Psoas muscle (tissue), 8 donors: ENCODE measurements around the gene TM7SF2. TPM values are rescaled to one million over a fixed set of nuclear protein-coding genes. Genes with fewer than 3 reads are reported as not detected.

Experiments
- ATAC-seq, 4 donors: fragments of 200-7000 bp; cut with Tn5 transposase; one replicate each; pipeline ENCODE4 v1.9.1; 2020; ENCODE audit warnings: moderate library complexity in 3 of 4, mild to moderate bottlenecking in 2 of 4
- DNase-seq, 2 donors: peaks; one replicate each; pipeline ENCODE4 v3.0.0-alpha.2; 2020
- H3K27ac ChIP-seq: fragments of 200-600 bp; one replicate; pipeline ENCODE4 v1.8.0; 2022
- H3K27me3 ChIP-seq, 3 donors: fragments of 200-600 bp in 1 of 3; one replicate each; pipeline versions ENCODE4 v1.6.1 to v1.8.0; 2013 to 2022; ENCODE audit warnings: low read length in 2 of 3, mild to moderate bottlenecking in 2 of 3, moderate library complexity in 1 of 3; ENCODE audit not compliant: insufficient read depth in 3 of 3
- H3K36me3 ChIP-seq, 2 donors: fragments of 200-600 bp in 1 of 2; one replicate each; pipeline versions ENCODE4 v1.6.1 to v1.8.0; 2013 to 2022; ENCODE audit warnings: low read depth in 1 of 2, mild to moderate bottlenecking in 1 of 2, moderate library complexity in 1 of 2; ENCODE audit not compliant: insufficient read depth in 1 of 2
- H3K4me1 ChIP-seq: fragments of 200-600 bp; one replicate; pipeline ENCODE4 v1.8.0; 2022
- H3K4me3 ChIP-seq: fragments of 200-600 bp; one replicate; pipeline ENCODE4 v1.8.0; 2022; ENCODE audit warnings: mild to moderate bottlenecking
- H3K9me3 ChIP-seq: fragments of 200-600 bp; one replicate; pipeline ENCODE4 v1.8.0; 2022
- WGBS, 3 donors: extraction: QIAGEN DNeasy Blood & Tissue Kit; methylation state at CpG; one replicate each; pipeline versions ENCODE4 v1.1.6 to v1.1.7; 2013; 5-methylcytosine and 5-hydroxymethylcytosine counted together
- intact Hi-C, 2 donors: fragments of 100-400 bp; cut with DNase I; formaldehyde crosslinking; loops; one replicate each; pipeline versions ENCODE4 v1.11.0 to v1.14.2; 2022
- polyA plus RNA-seq, 3 donors: library from polyadenylated mRNA; stranded (reverse); fragments of 200-250 nt; gene quantifications; one replicate each; pipeline ENCODE4 v1.2.3, GENCODE V29; 2013
- total RNA-seq, 4 donors: library from RNA; stranded (reverse); fragmentation: NEBNext Ultra II Directional in 2 of 4; extraction: Animal tissue kit (Norgen Biotek cat#: 25700) in 2 of 4; gene quantifications; one replicate each; pipeline versions ENCODE4 v1.2.1 to v1.2.4, GENCODE V29; 2021 to 2023
- TF ChIP-seq, protein P1 (sequence below): fragments of 200-600 bp; IDR thresholded peaks from one replicate; pipeline ENCODE4 v1.8.0; 2022; ENCODE audit warnings: antibody characterized with exemption
- donor health status: healthy with polysubstance abuse.
- donor health status: DM: no; HTN: no; CAD: no; lungs with moderate emphysema.
- donor health status: Bipolar disorder and iron deficiency.
- donor health status: healthy.
- donor health status: DM: yes; HTN: yes; CAD: no.
- donor health status: DM: no; HTN: no; CAD: no.
- donor health status: DM: no; HTN: no; CAD: no.
- donor health status: DM: yes; HTN: yes; CAD: no.

Gene TM7SF2
- total and polyA plus RNA-seq, 7 donors = 3.2 to 13.5 (median 6.5) TPM

DNA sequence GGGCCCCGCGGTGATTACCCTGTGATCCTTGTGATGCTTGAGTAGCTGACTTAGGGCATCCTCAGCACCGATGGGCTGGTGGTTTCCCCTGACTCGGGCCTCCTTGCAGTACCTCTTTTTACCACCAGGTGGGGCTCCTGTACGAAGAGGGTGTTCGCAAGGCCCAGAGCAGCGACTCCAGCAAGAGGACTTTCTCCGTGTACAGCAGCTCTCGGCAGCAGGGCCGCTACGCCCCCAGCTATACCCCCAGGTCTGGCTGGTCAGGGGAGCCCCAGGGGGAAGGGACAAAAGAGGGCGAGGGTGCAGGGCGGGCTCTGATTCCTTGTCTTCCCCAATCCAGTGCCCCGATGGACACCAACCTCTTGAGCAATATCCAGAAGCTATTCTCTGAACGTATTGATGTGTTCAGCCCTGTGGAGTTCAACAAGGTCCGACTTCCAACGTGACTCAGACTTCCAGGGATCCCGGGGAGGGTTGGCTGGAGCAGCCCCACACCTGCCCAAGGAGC lies 1.3 kb upstream of the TM7SF2 start:
- DNase-seq = peak; percentile 85 to 91
- H3K36me3 ChIP-seq = peaks cover 0 to 35% of the 10 kb centered on the region in 2 donors

DNA sequence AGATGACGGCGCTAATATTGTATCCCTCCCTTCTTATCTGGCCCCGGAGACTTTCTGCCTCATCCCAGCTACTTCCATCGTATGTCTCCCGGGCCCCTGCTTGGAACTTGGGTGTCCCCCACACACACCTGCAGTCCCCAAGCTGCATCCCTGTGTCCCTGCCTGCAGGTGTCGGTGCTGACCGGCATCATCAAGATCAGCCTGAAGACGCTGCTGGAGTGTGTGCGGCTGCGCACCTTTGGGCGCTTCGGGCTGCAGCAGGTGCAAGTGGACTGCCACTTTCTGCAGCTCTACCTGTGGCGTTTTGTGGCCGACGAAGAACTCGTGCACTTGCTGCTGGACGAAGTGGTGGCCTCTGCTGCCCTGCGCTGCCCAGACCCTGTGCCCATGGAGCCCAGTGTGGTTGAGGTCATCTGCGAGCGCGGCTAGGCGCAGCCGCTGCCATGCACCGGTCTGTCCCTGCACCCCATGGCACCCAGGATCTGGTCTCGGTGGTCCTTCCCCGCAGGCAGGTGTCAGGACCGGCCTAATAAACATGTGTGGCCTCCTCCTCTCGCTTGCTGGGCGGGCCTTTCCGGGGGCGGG lies 421 bp upstream of the TM7SF2 start:
- intact Hi-C loops = loop anchor here (2.0 to 10.0 kb wide), 3 partner anchors 70 to 266 kb away; partner anchors contain the start of genes ARL2 (in 1 of the 2), CAPN1 (in 1 of the 2) and CDC42BPG (in 1 of the 2)
- ATAC-seq = peak in 1 of 4 donors; percentile 0
- peak overlapping the region; percentile 73 for H3K4me3 ChIP-seq

More for the DNA sequence above, 1.3 kb upstream of the TM7SF2 start:
- Histone ChIP-seq H3K4me1 (peaks cover 17% of the 10 kb centered on the region), H3K4me3 (no peak overlapping the region), H3K27ac (peak overlapping the region; percentile 46), H3K27me3 (no peaks in the 10 kb centered on the region), H3K9me3 (no peaks in the 10 kb centered on the region)
- intact Hi-C loops = loop anchor here (2.0 to 10.0 kb wide), 3 partner anchors 70 to 266 kb away; partner anchors contain the start of genes ARL2 (in 1 of the 2), CAPN1 (in 1 of the 2) and CDC42BPG (in 1 of the 2)
- WGBS, 3 donors = 14 to 16% (median 15%) methylated on average over 17 to 18 of the region's 18 CpGs
- ATAC-seq = peak; percentile 51 to 66 (median 58)
- TF ChIP-seq, protein P1, sequence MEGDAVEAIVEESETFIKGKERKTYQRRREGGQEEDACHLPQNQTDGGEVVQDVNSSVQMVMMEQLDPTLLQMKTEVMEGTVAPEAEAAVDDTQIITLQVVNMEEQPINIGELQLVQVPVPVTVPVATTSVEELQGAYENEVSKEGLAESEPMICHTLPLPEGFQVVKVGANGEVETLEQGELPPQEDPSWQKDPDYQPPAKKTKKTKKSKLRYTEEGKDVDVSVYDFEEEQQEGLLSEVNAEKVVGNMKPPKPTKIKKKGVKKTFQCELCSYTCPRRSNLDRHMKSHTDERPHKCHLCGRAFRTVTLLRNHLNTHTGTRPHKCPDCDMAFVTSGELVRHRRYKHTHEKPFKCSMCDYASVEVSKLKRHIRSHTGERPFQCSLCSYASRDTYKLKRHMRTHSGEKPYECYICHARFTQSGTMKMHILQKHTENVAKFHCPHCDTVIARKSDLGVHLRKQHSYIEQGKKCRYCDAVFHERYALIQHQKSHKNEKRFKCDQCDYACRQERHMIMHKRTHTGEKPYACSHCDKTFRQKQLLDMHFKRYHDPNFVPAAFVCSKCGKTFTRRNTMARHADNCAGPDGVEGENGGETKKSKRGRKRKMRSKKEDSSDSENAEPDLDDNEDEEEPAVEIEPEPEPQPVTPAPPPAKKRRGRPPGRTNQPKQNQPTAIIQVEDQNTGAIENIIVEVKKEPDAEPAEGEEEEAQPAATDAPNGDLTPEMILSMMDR = peak; percentile 100

DNA sequence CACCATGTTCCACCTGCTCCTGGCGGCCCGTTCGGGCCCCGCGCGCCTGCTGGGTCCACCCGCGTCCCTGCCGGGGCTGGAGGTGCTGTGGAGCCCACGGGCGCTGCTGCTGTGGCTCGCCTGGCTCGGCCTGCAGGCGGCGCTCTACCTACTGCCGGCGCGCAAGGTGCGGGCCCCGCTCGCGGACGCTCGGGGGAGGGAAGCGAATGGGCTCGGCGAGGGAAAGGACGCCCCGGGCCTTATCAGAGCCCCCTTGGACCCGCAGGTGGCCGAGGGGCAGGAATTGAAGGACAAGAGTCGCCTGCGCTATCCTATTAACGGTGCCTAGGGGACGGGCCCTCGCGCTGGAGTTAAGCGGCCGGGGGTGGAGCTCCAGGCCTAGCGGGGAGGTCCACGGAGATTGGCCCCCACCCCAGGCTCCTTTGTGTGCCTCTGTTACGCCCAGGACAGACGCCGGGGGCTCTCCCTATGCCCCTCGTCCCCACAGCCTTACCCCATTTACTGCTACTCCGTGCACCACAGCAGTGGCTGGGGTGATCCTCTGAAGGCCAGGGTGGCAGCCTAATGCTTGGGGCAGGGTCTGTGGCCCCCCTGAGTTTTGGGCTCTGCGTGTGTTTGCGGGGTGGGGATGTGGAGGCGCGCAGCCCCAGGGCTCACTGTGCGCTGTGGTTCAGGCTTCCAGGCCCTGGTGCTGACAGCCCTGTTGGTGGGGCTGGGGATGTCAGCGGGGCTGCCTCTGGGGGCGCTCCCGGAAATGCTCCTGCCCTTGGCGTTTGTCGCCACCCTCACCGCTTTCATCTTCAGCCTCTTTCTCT lies 1.1 kb downstream of the TM7SF2 start:
- TF ChIP-seq, protein P1 = peak; percentile 83
- Histone ChIP-seq H3K36me3 (peaks cover 0 to 33% of the 10 kb centered on the region in 2 donors), H3K4me1 (peaks cover 31% of the 10 kb centered on the region), H3K27me3 (no peaks in the 10 kb centered on the region), H3K9me3 (no peaks in the 10 kb centered on the region), H3K4me3 (peak overlapping the region; percentile 73), H3K27ac (peak overlapping the region; percentile 68)
- peak; percentile 56 to 73 (median 68) for ATAC-seq
- intact Hi-C loops = loop anchor here (5.0 to 10.0 kb wide), 2 partner anchors 100 to 268 kb away; partner anchors contain the start of genes ARL2 (in 1 of the 2) and CDC42BPG (in 1 of the 2)
- DNase-seq = peak; percentile 67 to 86
- 3 to 4% (median 4%) methylated on average over 45 to 57 of the region's 57 CpGs for WGBS, 3 donors

More for the DNA sequence above, 421 bp upstream of the TM7SF2 start:
- H3K27ac ChIP-seq = peak overlapping the region; percentile 46
- no peak for DNase-seq
- WGBS, 3 donors = 61 to 66% (median 64%) methylated on average over 30 to 31 of the region's 31 CpGs
- no peaks in the 10 kb centered on the region for H3K27me3 ChIP-seq
- H3K36me3 ChIP-seq = peaks cover 0 to 35% of the 10 kb centered on the region in 2 donors
- H3K9me3 ChIP-seq = no peaks in the 10 kb centered on the region
- TF ChIP-seq, protein P1 = no peak
- H3K4me1 ChIP-seq = peaks cover 26% of the 10 kb centered on the region

DNA sequence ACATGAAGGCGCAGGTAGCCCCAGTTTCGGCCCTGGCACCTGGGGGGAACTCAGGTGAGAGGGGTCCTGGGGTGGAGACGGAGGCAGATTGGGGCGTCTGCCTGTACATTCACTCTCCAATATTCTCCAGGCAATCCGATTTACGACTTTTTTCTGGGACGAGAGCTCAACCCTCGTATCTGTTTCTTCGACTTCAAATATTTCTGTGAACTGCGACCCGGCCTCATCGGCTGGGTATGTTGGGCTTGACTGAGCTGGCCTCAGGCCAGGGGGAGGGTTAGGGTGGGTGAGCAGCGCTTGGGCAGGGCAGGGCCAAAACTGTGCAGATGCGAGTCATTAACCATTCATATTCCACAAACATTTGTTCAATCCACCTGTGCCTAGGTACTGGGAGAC lies 1.7 kb downstream of the TM7SF2 start:
- intact Hi-C loops = loop anchor here (5.0 to 10.0 kb wide), 2 partner anchors 101 to 269 kb away; partner anchors contain the start of genes ARL2 (in 1 of the 2) and CDC42BPG (in 1 of the 2)
- TF ChIP-seq, protein P1 = no peak
- peaks cover 31% of the 10 kb centered on the region for H3K4me1 ChIP-seq

More for the DNA sequence above, 1.7 kb downstream of the TM7SF2 start:
- 20 to 24% (median 23%) methylated on average over 14 of the region's 14 CpGs for WGBS, 3 donors
- Histone ChIP-seq H3K4me3 (peak overlapping the region; percentile 73), H3K9me3 (no peaks in the 10 kb centered on the region), H3K27me3 (no peaks in the 10 kb centered on the region), H3K27ac (peak overlapping the region; percentile 15), H3K36me3 (peaks cover 0 to 33% of the 10 kb centered on the region in 2 donors)
- no peak for ATAC-seq
- DNase-seq = no peak
